ENCODE data around the gene BIN1. TPM values are rescaled to one million over a fixed set of nuclear protein-coding genes. Genes with fewer than 3 reads are reported as not detected.
"Not testable (repeated sequence)": the region's sequence is repeated elsewhere in the genome, so short reads cannot be mapped to it uniquely, and the experiment has no call there.

Gene BIN1
- total RNA-seq, 1 experiment from 2014 or later = 34.1 TPM

- H3K9me3 ChIP-seq (ENCODE audit: low read depth, low read length, poor library complexity, severe bottlenecking) = no peaks in the 10 kb centered on the region
- DNase-seq (ENCODE audit: low spot score) = no peak
- intact Hi-C loops (cut with micrococcal nuclease; ENCODE audit: unreplicated experiment) = no loop called here
- ChIA-PET POLR2A (ENCODE audit: low non-redundant PET) (no interaction called here), CTCF (interaction anchor here (0.6 kb wide), 1 partner anchor 34 kb away, joined by 7 read pairs; no protein-coding TSS in a partner anchor)
- no peaks in the 10 kb centered on the region for H3K36me3 ChIP-seq (ENCODE audit: insufficient read depth, low read length, poor library complexity, severe bottlenecking)
- H3K27ac ChIP-seq (ENCODE audit: low read depth, low read length, poor library complexity, severe bottlenecking) = no peak overlapping the region
- BruUV-seq (replicated peaks) = no TSS peak
- no peak for TF ChIP-seq EZH2 (IDR thresholded peaks at IDR 0.05; ENCODE audit: borderline replicate concordance, low read depth, low read length, poor library complexity, severe bottlenecking)
- TF ChIP-seq, protein P1, sequence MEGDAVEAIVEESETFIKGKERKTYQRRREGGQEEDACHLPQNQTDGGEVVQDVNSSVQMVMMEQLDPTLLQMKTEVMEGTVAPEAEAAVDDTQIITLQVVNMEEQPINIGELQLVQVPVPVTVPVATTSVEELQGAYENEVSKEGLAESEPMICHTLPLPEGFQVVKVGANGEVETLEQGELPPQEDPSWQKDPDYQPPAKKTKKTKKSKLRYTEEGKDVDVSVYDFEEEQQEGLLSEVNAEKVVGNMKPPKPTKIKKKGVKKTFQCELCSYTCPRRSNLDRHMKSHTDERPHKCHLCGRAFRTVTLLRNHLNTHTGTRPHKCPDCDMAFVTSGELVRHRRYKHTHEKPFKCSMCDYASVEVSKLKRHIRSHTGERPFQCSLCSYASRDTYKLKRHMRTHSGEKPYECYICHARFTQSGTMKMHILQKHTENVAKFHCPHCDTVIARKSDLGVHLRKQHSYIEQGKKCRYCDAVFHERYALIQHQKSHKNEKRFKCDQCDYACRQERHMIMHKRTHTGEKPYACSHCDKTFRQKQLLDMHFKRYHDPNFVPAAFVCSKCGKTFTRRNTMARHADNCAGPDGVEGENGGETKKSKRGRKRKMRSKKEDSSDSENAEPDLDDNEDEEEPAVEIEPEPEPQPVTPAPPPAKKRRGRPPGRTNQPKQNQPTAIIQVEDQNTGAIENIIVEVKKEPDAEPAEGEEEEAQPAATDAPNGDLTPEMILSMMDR (conservative IDR thresholded peaks at IDR 0.05; ENCODE audit: low read depth, low read length) = no peak
- no peaks in the 10 kb centered on the region for H3K4me1 ChIP-seq (ENCODE audit: insufficient read depth, low read length, poor library complexity, severe bottlenecking)
- H3K27me3 ChIP-seq (replicated peaks; ENCODE audit: insufficient read depth, low read depth, low read length, poor library complexity) = no peaks in the 10 kb centered on the region
- H3K4me3 ChIP-seq (ENCODE audit: low read depth, low read length, poor library complexity, severe bottlenecking) = no peak overlapping the region
Observed at GRCh38 chr2:127124426-127124825, 17.5 kb upstream of the BIN1 start.

DNA sequence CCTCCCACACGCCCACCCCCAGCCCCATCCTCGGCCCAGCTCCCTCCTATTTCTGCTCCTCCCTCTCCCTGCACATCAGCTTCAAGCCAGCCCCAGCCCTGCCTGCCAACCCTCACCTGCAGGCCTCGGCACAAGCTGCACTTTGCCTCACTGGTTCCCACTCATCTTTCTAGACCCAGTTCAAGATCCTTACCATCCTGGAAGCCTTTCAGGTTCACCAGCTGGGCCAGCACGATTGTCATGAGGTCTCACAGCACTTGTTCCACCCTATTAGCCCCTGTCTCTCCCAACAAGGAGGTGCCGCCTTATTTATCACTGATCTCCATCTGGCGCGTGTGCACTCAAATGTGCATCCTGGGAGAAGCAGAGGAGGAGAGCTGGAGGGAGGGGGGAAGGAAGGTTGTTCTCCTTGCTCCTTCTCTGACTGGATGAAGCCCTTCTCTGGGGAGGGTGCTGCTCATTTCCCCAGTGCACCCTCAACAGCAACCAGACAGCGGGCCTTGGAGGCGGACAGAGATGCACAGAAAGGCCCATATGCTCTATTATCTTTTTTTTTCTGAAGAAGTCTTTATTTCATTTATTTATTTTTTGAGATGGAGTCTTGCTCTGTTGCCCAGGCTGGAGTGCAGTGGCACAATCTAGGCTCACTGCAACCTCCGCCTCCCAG, 15.5 kb upstream of the BIN1 start:
- Histone ChIP-seq H3K9me3 (ENCODE audit: low read depth, low read length, poor library complexity, severe bottlenecking) (no peaks in the 10 kb centered on the region), H3K36me3 (ENCODE audit: insufficient read depth, low read length, poor library complexity, severe bottlenecking) (no peaks in the 10 kb centered on the region), H3K27ac (ENCODE audit: low read depth, low read length, poor library complexity, severe bottlenecking) (no peak overlapping the region), H3K4me1 (ENCODE audit: insufficient read depth, low read length, poor library complexity, severe bottlenecking) (no peaks in the 10 kb centered on the region), H3K27me3 (replicated peaks; ENCODE audit: insufficient read depth, low read depth, low read length, poor library complexity) (no peaks in the 10 kb centered on the region), H3K4me3 (ENCODE audit: low read depth, low read length, poor library complexity, severe bottlenecking) (no peak overlapping the region)
- intact Hi-C loops (cut with micrococcal nuclease; ENCODE audit: unreplicated experiment) = no loop called here
- ChIA-PET POLR2A (ENCODE audit: low non-redundant PET) (no interaction called here), CTCF (no interaction called here)
- BruUV-seq (replicated peaks) = no TSS peak
- no peak for DNase-seq (ENCODE audit: low spot score)
- no peak for TF ChIP-seq EZH2 (IDR thresholded peaks at IDR 0.05; ENCODE audit: borderline replicate concordance, low read depth, low read length, poor library complexity, severe bottlenecking)

DNA sequence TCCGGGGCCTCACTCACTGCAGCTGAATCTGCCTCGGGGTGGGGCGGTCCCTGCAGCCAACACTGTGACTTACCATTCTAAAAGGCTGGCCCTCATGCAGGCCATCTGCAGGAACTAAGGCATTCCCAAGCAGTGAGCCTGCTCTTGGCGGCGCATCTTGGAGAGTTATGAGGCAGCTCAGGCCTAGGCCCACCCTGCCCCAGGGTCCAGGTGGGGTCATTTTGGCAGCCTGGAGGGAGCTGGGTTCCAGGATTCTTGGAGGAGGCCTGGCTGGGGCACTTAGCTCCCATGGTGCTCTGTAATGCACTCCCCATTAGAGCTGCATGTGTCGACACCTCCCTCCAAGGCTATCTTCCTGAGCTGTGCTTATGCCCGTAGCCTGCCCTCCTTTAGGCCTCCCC, 14.8 kb upstream of the BIN1 start:
- CTCF ChIA-PET = interaction anchor here (0.6 kb wide), 1 partner anchor 16 kb away, joined by 3 read pairs; no protein-coding TSS in a partner anchor
- no peak for TF ChIP-seq EZH2 (IDR thresholded peaks at IDR 0.05; ENCODE audit: borderline replicate concordance, low read depth, low read length, poor library complexity, severe bottlenecking)
- TF ChIP-seq, protein P1 (conservative IDR thresholded peaks at IDR 0.05; ENCODE audit: low read depth, low read length) = no peak
- Histone ChIP-seq H3K4me3 (ENCODE audit: low read depth, low read length, poor library complexity, severe bottlenecking) (no peak overlapping the region), H3K4me1 (ENCODE audit: insufficient read depth, low read length, poor library complexity, severe bottlenecking) (no peaks in the 10 kb centered on the region), H3K27ac (ENCODE audit: low read depth, low read length, poor library complexity, severe bottlenecking) (no peak overlapping the region), H3K36me3 (ENCODE audit: insufficient read depth, low read length, poor library complexity, severe bottlenecking) (no peaks in the 10 kb centered on the region), H3K27me3 (replicated peaks; ENCODE audit: insufficient read depth, low read depth, low read length, poor library complexity) (no peaks in the 10 kb centered on the region), H3K9me3 (ENCODE audit: low read depth, low read length, poor library complexity, severe bottlenecking) (no peaks in the 10 kb centered on the region)
- DNase-seq (ENCODE audit: low spot score) = no peak
- POLR2A ChIA-PET (ENCODE audit: low non-redundant PET) = no interaction called here
- intact Hi-C loops (cut with micrococcal nuclease; ENCODE audit: unreplicated experiment) = no loop called here
- no TSS peak for BruUV-seq (replicated peaks)

GRCh38 chr2:127121353-127121752, 14.4 kb upstream of the BIN1 start:
- Histone ChIP-seq H3K4me3 (ENCODE audit: low read depth, low read length, poor library complexity, severe bottlenecking) (no peak overlapping the region), H3K4me1 (ENCODE audit: insufficient read depth, low read length, poor library complexity, severe bottlenecking) (no peaks in the 10 kb centered on the region), H3K36me3 (ENCODE audit: insufficient read depth, low read length, poor library complexity, severe bottlenecking) (no peaks in the 10 kb centered on the region), H3K9me3 (ENCODE audit: low read depth, low read length, poor library complexity, severe bottlenecking) (no peaks in the 10 kb centered on the region), H3K27ac (ENCODE audit: low read depth, low read length, poor library complexity, severe bottlenecking) (no peak overlapping the region), H3K27me3 (replicated peaks; ENCODE audit: insufficient read depth, low read depth, low read length, poor library complexity) (no peaks in the 10 kb centered on the region)
- POLR2A ChIA-PET (ENCODE audit: low non-redundant PET) = no interaction called here
- BruUV-seq (replicated peaks) = no TSS peak
- CTCF ChIA-PET = interaction anchor here (0.6 kb wide), 1 partner anchor 16 kb away, joined by 3 read pairs; no protein-coding TSS in a partner anchor
- intact Hi-C loops (cut with micrococcal nuclease; ENCODE audit: unreplicated experiment) = no loop called here
- no peak for DNase-seq (ENCODE audit: low spot score)
- TF ChIP-seq, protein P1 (conservative IDR thresholded peaks at IDR 0.05; ENCODE audit: low read depth, low read length) = no peak
- no peak for TF ChIP-seq EZH2 (IDR thresholded peaks at IDR 0.05; ENCODE audit: borderline replicate concordance, low read depth, low read length, poor library complexity, severe bottlenecking)

GRCh38 chr2:127120408-127120807, 13.5 kb upstream of the BIN1 start:
- H3K9me3 ChIP-seq (ENCODE audit: low read depth, low read length, poor library complexity, severe bottlenecking); intact Hi-C loops (cut with micrococcal nuclease; ENCODE audit: unreplicated experiment); H3K4me1 ChIP-seq (ENCODE audit: insufficient read depth, low read length, poor library complexity, severe bottlenecking); H3K27me3 ChIP-seq (replicated peaks; ENCODE audit: insufficient read depth, low read depth, low read length, poor library complexity); H3K4me3 ChIP-seq (ENCODE audit: low read depth, low read length, poor library complexity, severe bottlenecking); POLR2A ChIA-PET (ENCODE audit: low non-redundant PET); H3K36me3 ChIP-seq (ENCODE audit: insufficient read depth, low read length, poor library complexity, severe bottlenecking); CTCF ChIA-PET; BruUV-seq (replicated peaks); H3K27ac ChIP-seq (ENCODE audit: low read depth, low read length, poor library complexity, severe bottlenecking); DNase-seq (ENCODE audit: low spot score): not testable (repeated sequence)

Data from A673 (cell line).